Activated CD4-positive, alpha-beta memory T cell treated with anti-CD3 and anti-CD28 coated beads, Interleukin-2, amount 10 ng/mL, durations not matched to agents 7 days and 5 days (primary cell): ENCODE results near the gene SPSB4. TPM values are rescaled to one million over a fixed set of nuclear protein-coding genes. Genes with fewer than 3 reads are reported as not detected.
A peak's percentile ranks its signal among the peaks of the same experiment; 100 is the strongest.

Experiments
- CTCF ChIA-PET: fragments of 350-600 bp; sonication (Branson Sonifier 250); formaldehyde crosslinking; loops from one replicate; lab custom pipeline; 2021; ENCODE audit warnings: antibody characterized with exemption, inconsistent platforms; lab: Charles Lee
- POLR2A ChIA-PET: fragments of 350-600 bp; sonication (Branson Sonifier 250); formaldehyde crosslinking; loops from one replicate; lab custom pipeline; 2021; ENCODE audit warnings: antibody characterized with exemption; lab: Charles Lee
- DNase-seq: peaks from one replicate; pipeline ENCODE4 v3.0.0-alpha.2; 2020
- H3K27ac Mint-ChIP-seq: one replicate; pipeline ENCODE4 v1.8.0; 2021; ENCODE audit warnings: mild to moderate bottlenecking, mixed read lengths
- H3K27me3 Mint-ChIP-seq: one replicate; pipeline ENCODE4 v1.8.0; 2021; ENCODE audit warnings: mixed read lengths
- H3K36me3 Mint-ChIP-seq: one replicate; pipeline ENCODE4 v1.8.0; 2021; ENCODE audit warnings: low read depth, mixed read lengths
- H3K4me1 Mint-ChIP-seq: one replicate; pipeline ENCODE4 v1.8.0; 2021; ENCODE audit warnings: mixed read lengths
- H3K4me3 Mint-ChIP-seq: one replicate; pipeline ENCODE4 v1.8.0; 2021; ENCODE audit warnings: mild to moderate bottlenecking, mixed read lengths
- H3K9me3 Mint-ChIP-seq: one replicate; pipeline ENCODE4 v1.8.0; 2021; ENCODE audit warnings: mixed read lengths
- total RNA-seq, 2 experiments: library from RNA; stranded (reverse); gene quantifications; one replicate each; pipeline ENCODE4 v1.2.3, GENCODE V29; 2021

The SPSB4 gene
- total RNA-seq, 2 experiments from 2014 or later = not detected

- Mint-ChIP-seq H3K9me3 (no peaks in the 10 kb centered on the region), H3K4me3 (no peak overlapping the region), H3K27me3 (peaks cover 1% of the 10 kb centered on the region), H3K27ac (no peak overlapping the region), H3K4me1 (no peaks in the 10 kb centered on the region), H3K36me3 (no peaks in the 10 kb centered on the region)
- DNase-seq = no peak
- CTCF ChIA-PET = no interaction called here
- POLR2A ChIA-PET = no interaction called here
Observed at GRCh38 chr3:141096981-141097380, 45.8 kb downstream of the SPSB4 start.

GRCh38 chr3:141100112-141100511 lies 49.0 kb downstream of the SPSB4 start:
- Mint-ChIP-seq H3K9me3 (no peaks in the 10 kb centered on the region), H3K27ac (no peak overlapping the region), H3K4me1 (no peaks in the 10 kb centered on the region), H3K27me3 (peaks cover 1% of the 10 kb centered on the region), H3K36me3 (no peaks in the 10 kb centered on the region), H3K4me3 (no peak overlapping the region)
- ChIA-PET CTCF (no interaction called here), POLR2A (no interaction called here)
- no peak for DNase-seq

- CTCF ChIA-PET = no interaction called here
- no peaks in the 10 kb centered on the region for H3K36me3 Mint-ChIP-seq
- H3K27ac Mint-ChIP-seq = no peak overlapping the region
Observed at GRCh38 chr3:141100531-141101320, 49.6 kb downstream of the SPSB4 start.

GRCh38 chr3:141102372-141102771 lies 51.2 kb downstream of the SPSB4 start:
- peaks cover 1% of the 10 kb centered on the region for H3K27me3 Mint-ChIP-seq
- H3K4me1 Mint-ChIP-seq = no peaks in the 10 kb centered on the region
- DNase-seq = no peak
- H3K36me3 Mint-ChIP-seq = no peaks in the 10 kb centered on the region
- H3K9me3 Mint-ChIP-seq = no peaks in the 10 kb centered on the region
- H3K27ac Mint-ChIP-seq = no peak overlapping the region
- no peak overlapping the region for H3K4me3 Mint-ChIP-seq
- ChIA-PET CTCF (interaction anchor here (1.2 kb wide), 1 partner anchor 102 kb away, joined by 4 read pairs; no protein-coding TSS in a partner anchor), POLR2A (no interaction called here)

More at GRCh38 chr3:141100531-141101320, 49.6 kb downstream of the SPSB4 start:
- Mint-ChIP-seq H3K9me3 (no peaks in the 10 kb centered on the region), H3K4me3 (no peak overlapping the region), H3K4me1 (no peaks in the 10 kb centered on the region), H3K27me3 (peaks cover 1% of the 10 kb centered on the region)
- no peak for DNase-seq
- POLR2A ChIA-PET = no interaction called here

- POLR2A ChIA-PET = no interaction called here
- no peak overlapping the region for H3K4me3 Mint-ChIP-seq
- no peak overlapping the region for H3K27ac Mint-ChIP-seq
Observed at GRCh38 chr3:141103067-141103466, 51.9 kb downstream of the SPSB4 start.

GRCh38 chr3:141103503-141103902 lies 52.4 kb downstream of the SPSB4 start:
- CTCF ChIA-PET = interaction anchor here (1.2 to 1.5 kb wide), 2 partner anchors 12 to 103 kb away, joined by 4 to 6 read pairs; no protein-coding TSS in a partner anchor
- DNase-seq = no peak
- Mint-ChIP-seq H3K27me3 (peaks cover 1% of the 10 kb centered on the region), H3K4me1 (no peaks in the 10 kb centered on the region), H3K4me3 (no peak overlapping the region), H3K27ac (no peak overlapping the region), H3K9me3 (no peaks in the 10 kb centered on the region), H3K36me3 (no peaks in the 10 kb centered on the region)
- POLR2A ChIA-PET = no interaction called here

More at GRCh38 chr3:141103067-141103466, 51.9 kb downstream of the SPSB4 start:
- CTCF ChIA-PET = interaction anchor here (1.2 to 1.5 kb wide), 2 partner anchors 12 to 102 kb away, joined by 4 to 6 read pairs; no protein-coding TSS in a partner anchor
- Mint-ChIP-seq H3K9me3 (no peaks in the 10 kb centered on the region), H3K4me1 (no peaks in the 10 kb centered on the region), H3K36me3 (no peaks in the 10 kb centered on the region), H3K27me3 (peaks cover 1% of the 10 kb centered on the region)
- DNase-seq = no peak

GRCh38 chr3:141104151-141104821 lies 53.1 kb downstream of the SPSB4 start:
- CTCF ChIA-PET = interaction anchor here (1.0 to 2.0 kb wide), 3 partner anchors 11 to 207 kb away, joined by 3 to 11 read pairs (median 6); no protein-coding TSS in a partner anchor

GRCh38 chr3:141105828-141106628 lies 54.9 kb downstream of the SPSB4 start:
- ChIA-PET CTCF (interaction anchor here (0.9 to 2.0 kb wide), 10 partner anchors 9 to 208 kb away, joined by 3 to 11 read pairs (median 4); partner anchors contain the start of gene SPSB4), POLR2A (no interaction called here)
- no peaks in the 10 kb centered on the region for H3K4me1 Mint-ChIP-seq
- DNase-seq = peak; percentile 61
- H3K9me3 Mint-ChIP-seq = no peaks in the 10 kb centered on the region
- no peak overlapping the region for H3K4me3 Mint-ChIP-seq
- H3K36me3 Mint-ChIP-seq = no peaks in the 10 kb centered on the region
- no peaks in the 10 kb centered on the region for H3K27me3 Mint-ChIP-seq
- no peak overlapping the region for H3K27ac Mint-ChIP-seq

More at GRCh38 chr3:141104151-141104821, 53.1 kb downstream of the SPSB4 start:
- no peaks in the 10 kb centered on the region for H3K36me3 Mint-ChIP-seq
- H3K4me3 Mint-ChIP-seq = no peak overlapping the region
- H3K4me1 Mint-ChIP-seq = no peaks in the 10 kb centered on the region
- no peaks in the 10 kb centered on the region for H3K9me3 Mint-ChIP-seq
- DNase-seq = no peak
- POLR2A ChIA-PET = no interaction called here
- H3K27me3 Mint-ChIP-seq = peaks cover 1% of the 10 kb centered on the region
- no peak overlapping the region for H3K27ac Mint-ChIP-seq

GRCh38 chr3:141106842-141107241 lies 55.7 kb downstream of the SPSB4 start:
- Mint-ChIP-seq H3K36me3 (no peaks in the 10 kb centered on the region), H3K27me3 (no peaks in the 10 kb centered on the region), H3K4me3 (no peak overlapping the region), H3K4me1 (no peaks in the 10 kb centered on the region), H3K9me3 (no peaks in the 10 kb centered on the region), H3K27ac (no peak overlapping the region)
- CTCF ChIA-PET = no interaction called here
- DNase-seq = no peak
- POLR2A ChIA-PET = no interaction called here

GRCh38 chr3:141108039-141108438 lies 56.9 kb downstream of the SPSB4 start:
- H3K27ac Mint-ChIP-seq = no peak overlapping the region
- H3K36me3 Mint-ChIP-seq = no peaks in the 10 kb centered on the region
- H3K27me3 Mint-ChIP-seq = no peaks in the 10 kb centered on the region
- ChIA-PET POLR2A (no interaction called here), CTCF (no interaction called here)
- H3K9me3 Mint-ChIP-seq = no peaks in the 10 kb centered on the region
- DNase-seq = no peak
- no peaks in the 10 kb centered on the region for H3K4me1 Mint-ChIP-seq
- H3K4me3 Mint-ChIP-seq = no peak overlapping the region

GRCh38 chr3:141109751-141110150 lies 58.6 kb downstream of the SPSB4 start:
- ChIA-PET POLR2A (no interaction called here), CTCF (no interaction called here)
- Mint-ChIP-seq H3K27ac (no peak overlapping the region), H3K4me1 (no peaks in the 10 kb centered on the region), H3K36me3 (no peaks in the 10 kb centered on the region), H3K9me3 (no peaks in the 10 kb centered on the region), H3K27me3 (peaks cover 5% of the 10 kb centered on the region), H3K4me3 (no peak overlapping the region)
- DNase-seq = no peak

GRCh38 chr3:141110322-141110721 lies 59.2 kb downstream of the SPSB4 start:
- no peaks in the 10 kb centered on the region for H3K4me1 Mint-ChIP-seq
- no peak overlapping the region for H3K27ac Mint-ChIP-seq
- H3K36me3 Mint-ChIP-seq = no peaks in the 10 kb centered on the region
- POLR2A ChIA-PET = no interaction called here
- CTCF ChIA-PET = no interaction called here
- H3K4me3 Mint-ChIP-seq = no peak overlapping the region
- H3K9me3 Mint-ChIP-seq = no peaks in the 10 kb centered on the region
- no peak for DNase-seq
- H3K27me3 Mint-ChIP-seq = peaks cover 5% of the 10 kb centered on the region
